Activated effector memory CD4-positive, alpha-beta T cell treated with anti-CD3 and anti-CD28 coated beads, Interleukin-2, amount 50 U/mL, for 16 hours (primary cell): ENCODE measurements around the gene WBP1L.

Experiments used
- DNase-seq: peaks from one replicate; pipeline ENCODE4 v3.0.0-alpha.2; 2020

WBP1L gene

DNA sequence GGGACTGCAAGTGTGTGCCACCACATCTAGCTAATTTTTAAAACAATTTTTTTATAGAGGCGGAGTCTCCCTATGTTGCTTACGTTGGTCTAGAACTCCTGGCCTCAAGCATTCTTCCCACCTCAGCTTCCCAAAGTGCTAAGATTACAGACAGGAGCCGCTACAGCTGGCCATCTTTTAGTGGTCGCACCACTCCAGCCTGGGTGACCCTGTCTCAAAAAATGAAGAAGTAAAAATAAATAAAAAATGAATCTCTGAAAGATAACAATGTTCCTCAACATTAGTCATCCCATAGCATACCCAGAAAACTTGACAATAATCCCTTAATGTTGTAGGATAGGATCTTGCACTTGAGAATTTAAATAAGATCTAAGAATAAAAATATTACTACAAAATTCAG lies 18.2 kb downstream of the WBP1L start:
- no peak for DNase-seq

DNA sequence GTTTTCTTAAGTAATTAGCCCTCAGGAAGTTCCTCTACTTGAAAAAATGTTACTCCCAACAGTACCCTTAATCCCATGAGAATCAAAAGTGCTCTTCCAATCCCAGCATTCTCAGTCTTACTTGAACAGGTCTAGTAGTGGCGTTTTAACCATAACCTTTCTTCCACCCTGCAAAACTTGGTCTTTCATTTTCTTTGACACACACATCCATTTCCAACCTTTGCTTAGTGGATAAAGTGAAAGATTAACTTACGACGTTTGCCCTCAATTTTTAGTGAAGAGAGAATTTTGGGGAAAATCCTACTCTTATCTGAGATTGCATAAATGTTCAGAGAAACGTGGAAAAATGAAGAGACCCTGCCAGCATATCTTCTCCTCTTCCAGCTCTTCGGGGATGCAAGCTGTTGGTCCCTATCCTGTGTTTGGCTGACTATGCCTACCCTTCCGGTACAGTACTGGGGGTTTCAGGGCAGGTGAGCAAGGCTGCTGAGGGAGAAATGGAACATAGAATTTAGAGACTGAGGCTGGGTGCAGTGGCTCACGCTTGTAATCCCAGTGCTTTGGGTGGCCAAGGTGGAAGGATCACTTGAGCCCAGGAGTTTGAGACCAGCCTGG lies 18.8 kb downstream of the WBP1L start:
- no peak for DNase-seq

DNA sequence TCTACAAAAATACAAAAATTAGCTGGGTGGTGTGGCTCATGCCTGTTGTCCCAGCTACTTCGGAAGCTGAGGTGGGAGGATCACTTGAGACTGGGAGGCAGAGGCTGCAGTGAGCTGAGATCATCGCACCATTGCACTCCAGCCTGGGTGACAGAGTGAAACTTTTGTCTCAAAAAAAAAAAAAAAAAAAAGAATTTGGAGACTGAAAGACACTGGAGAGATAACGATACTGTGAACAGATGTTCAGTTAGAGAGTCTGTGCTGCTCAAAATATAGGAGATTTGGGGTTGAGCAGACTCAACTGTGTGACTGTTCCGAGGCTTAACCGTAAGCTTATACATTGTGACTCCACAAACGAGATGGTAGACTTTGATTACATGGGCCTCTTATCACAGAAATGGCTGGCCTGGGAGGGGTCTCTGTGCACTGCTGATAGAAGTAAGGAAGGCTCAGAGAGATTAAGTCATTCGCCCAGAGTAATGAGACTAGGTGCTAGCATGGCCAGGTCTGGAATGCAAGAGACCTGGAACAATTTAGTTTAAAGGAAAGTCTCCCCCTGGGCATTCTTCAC lies 19.4 kb downstream of the WBP1L start:
- no peak for DNase-seq

DNA sequence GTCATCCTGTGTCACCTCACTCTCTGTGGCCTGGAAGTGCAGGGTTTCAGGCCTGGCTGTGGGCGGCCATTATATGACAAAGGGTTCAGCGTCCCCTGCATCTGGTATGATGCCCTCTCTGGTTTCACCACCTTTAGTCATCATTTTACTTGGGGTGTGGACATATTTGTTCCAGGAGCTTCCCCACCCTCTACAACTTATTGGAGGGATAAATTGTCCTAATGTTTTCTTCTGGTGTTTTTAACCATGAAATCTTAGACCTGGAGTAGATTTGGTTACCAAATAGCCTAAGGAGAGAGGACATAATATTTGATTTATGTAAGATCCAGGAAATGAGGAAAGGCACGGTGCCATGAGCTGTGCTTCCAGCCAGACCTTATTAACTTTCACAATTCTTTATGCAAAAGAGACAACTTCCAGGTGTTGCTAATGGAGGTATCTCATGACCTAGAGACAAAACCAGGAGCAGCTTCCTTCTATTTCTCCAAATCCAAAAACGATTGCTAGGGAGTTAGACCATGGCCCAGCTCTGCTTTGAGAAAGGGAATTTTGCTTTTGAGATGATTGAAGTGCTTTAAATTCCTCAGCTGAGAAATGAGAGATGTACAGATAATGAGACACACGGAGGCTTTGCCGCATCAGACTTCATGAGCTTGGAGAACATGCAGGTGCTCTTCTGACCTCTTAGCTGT lies 20.9 kb downstream of the WBP1L start:
- no peak for DNase-seq

DNA sequence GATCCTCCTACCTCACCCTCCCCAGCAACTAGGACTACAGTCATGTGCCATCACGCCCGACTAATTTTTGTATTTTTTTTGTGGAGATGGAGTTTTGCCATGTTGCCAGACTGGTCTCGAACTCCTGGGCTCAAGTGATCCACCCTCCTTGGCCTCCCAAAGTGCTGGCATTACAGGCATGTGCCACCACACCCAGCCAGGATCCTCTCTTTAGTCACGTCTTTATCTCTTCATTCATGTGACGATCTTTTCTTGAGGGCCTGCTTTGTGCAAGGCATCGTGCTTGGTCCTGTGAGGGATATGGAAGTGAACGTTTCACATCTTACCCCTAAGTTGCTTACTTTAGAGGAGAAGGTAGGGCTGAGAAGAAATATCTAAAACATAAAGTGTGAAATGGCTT lies 21.6 kb downstream of the WBP1L start:
- no peak for DNase-seq

DNA sequence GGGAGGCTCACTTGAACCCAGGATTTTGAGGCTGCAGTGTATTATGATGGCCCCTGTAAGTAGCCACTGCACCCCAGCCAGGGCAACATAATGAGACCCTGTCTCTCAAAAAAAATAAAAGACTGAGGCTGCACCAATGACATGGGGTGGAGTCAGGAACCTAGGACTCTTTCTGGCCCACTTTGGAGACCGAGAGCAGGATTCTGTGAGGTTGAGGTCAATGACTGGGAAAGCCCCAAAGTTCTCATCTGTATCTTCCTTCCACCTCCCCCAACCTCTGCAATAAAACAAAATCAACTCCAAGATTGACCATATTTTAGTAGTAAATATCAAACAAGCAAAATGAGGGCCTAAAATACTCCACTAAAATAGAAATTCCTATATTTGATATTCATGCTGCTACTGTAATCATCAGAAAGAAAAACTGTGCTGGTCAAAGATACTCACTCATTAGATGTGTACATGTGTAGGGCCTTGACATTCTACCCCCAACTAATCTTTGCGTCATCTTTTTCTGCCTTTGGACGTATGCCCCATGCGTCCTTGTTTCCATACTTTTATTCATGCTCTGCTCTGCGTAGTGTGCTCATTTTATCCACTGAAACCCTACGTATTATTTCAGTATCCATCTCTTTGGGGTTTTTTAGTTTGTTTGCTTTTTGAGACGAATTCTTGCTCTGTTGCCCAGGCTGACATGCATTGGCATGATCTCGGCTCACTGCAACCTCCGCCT lies 23.8 kb downstream of the WBP1L start:
- DNase-seq, result no peak

DNA sequence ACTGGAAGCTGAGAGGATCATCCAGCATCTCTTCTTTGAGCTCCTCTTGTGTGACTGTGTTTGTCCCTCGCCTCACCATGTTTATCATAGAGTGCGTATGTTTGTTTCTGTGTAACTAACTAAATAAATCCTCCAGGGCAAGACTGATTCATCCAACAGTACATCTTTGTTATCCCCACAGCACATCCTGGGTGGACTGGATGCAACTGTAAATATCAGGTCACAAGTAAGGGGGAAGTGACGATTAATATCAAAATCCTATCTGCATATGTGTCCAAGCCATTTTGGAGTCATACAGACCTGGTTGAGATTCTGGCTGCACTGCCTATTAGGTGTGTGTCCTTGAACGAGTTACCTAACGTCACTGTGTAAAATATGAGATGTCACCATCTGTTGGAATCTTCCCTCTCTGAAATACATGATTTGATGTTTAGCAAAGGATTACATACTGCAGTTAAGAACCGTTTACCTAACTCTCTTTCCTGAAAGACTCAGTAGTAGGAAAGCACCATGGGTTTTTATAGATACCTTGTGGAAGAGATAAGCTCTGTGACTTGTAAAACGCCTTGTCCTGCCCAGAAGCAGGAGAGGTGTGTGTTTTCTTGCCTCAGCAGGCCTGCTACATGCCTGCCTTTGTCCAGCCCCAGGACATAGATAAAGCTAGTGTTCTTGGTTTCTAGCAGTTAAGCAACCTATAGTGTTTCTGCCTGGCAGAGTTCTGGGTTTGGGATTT lies 25.8 kb downstream of the WBP1L start:
- DNase-seq, result no peak

DNA sequence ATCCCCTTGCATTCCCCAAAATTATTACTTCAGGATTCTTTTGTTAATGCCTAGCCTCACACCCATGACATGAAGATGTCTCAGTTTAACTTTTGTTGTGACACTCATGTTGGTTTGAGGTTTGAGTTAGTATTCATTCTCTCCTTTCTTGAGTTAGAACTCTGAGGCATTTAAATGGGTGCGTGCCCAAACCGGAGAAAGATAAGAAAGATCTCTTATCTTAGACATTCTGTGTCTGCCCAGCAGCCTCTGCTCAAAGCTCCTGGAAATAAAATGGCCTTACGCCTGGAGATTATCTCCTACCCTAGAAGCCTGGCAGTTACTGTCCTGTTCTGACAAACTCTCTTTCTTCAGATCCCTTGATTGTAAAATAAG lies 26.3 kb downstream of the WBP1L start:
- no peak for DNase-seq

DNA sequence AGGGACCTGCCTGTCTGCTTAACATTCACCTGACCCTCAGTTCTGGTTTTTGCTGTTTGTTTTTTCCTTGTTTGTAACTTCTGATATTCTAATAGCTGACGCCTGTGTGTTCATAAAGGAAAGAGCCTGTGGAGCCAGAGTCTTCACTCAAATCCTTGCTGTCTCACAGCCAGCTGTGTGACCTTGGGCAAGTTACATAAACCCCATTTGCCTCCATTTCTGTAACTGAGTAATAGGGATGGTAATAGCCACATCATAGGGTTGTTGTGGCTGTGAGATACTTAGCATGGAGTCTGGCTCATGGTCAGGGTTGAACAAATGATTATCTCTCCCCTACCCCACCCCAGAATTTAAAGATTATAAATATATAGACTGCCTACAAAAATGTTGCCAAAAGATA lies 27.0 kb downstream of the WBP1L start:
- no peak for DNase-seq

DNA sequence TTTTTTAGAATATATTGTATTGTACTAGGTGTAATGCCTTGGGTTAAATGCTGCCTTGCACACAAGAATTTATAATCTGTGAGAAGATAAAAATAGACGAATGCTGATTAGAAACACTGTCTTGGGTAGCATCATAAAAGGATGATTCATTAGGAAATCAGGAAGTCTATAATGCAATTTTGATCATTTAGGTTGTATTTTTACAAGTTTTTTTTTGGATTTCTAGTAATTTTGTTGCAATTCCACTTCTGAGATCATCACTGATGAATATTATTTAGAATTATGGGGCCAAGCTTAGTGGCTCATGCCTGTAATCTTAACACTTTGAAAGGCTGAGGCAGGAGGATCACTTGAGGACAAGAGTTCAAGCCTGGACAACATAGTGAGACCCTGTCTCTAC lies 29.6 kb downstream of the WBP1L start:
- DNase-seq, result no peak

DNA sequence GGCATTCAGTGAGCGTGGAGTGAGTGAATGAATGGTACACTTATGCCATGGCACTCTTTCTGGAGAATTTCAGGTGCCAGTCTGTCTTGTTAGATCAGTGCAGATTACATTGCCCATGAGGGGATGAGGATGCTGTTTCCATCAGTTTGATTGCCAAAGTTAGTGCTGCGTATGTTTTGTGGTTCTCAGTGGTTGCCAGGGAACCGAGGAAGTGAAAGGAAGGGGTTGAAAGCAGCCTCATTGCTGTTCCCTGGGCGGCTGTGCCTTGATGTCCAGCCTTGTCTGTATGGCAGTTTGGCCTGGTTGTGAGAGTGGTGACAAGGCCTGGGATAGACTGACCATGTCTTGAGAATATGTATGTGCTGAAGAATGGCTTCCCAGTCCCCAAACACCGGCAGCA lies 30.2 kb downstream of the WBP1L start:
- DNase-seq, result no peak

DNA sequence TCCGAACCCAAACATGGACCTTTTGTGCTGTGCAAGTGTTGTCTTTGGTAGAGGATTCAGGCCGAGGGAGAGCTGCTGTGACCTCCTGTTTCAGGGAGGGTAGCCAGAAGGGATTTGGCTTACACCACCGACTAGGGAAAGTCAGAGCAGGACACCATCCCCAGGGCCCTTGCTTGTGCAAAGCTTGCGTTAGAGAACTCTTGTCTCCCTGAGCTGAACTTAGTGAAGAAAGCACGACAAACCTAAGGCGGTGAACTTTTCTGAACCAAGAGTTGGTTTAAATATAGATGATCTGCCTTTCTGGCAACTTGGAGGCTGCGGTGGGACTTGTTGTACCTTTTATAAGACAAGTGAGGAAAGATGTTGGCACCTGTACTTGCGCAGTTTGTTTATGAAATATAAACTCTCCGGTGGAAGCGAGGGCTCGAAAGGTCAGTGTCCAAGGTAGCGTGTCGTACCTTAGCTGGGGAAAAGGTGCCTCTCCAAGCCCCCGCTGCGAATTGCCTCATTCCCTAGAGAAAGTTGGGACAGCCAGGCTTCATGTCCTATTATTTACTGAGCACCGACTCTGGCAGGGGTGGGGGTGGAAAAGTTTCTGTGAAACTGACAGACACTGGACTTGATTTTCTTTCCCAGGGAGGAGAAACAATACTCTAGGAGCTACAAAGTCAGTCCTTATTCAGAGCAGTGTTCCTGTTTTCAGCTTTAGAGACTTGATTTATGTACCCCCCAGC lies 31.6 kb downstream of the WBP1L start:
- no peak for DNase-seq

DNA sequence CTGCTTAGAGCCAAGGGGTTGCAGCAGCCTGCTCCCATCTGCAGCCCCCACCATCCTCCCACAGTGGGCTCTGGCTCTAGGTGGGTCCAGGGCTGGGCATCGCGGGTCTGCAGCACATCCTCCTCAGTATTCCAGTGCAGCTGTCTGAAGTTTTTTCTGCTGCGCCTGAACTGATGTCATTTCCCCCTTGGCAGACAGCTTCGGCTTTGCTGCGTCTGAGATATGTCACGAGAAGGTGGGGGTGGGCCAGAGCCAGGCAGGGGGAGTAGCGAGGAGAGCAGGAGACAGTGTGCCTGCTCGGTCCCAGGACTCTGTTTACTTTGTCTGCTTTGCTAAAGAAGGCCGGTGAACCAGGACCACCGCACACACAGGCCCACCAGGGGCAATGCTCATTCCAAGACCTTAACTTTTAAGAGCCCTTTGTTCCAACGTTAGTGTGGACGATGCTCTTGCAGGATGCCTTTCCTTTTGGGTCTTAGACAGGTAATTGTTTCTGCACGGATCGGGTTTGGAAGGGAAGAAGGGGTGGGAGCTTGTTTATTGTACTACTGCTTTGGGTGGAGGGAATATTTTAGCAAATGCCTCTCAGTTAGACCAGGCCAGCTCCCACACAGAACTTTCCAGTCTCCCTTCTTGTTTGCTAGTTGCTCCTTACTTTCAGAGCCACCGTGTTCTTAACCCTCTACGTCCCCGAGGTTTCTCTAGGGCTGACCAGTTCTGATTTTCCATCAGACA lies 32.4 kb downstream of the WBP1L start:
- no peak for DNase-seq

DNA sequence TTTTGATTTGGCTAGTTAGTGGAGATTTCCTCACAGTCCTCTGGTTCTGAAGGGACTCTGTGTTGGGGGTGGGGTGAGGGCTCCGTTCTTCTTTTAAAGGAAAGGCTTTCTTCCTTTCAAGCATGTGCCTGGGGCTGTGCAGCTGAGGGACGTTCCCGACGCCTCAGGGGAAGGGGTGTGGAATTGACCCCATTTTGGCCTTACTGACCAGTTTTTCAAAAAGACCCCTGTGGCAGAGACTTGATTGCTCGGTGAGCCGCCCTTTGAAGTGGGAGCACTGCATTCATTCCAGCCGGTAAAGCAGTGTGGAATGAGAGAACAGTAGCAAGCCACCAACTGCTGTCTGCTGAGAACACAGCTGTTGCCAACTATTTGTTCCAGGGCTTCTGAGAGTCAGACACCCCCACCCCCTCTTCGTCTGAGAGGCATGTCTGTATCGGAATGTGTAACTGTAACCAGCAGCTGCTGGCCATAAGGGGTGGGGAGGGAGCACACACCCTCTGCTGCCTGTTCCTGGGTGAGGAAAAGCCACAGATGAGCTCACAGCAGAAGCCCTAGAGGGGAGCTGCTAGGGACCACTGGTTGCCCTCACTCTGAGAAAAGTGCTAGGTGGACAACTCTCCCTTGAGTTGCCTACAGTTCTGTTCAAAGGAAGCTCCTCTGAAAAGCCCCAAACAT lies 33.2 kb downstream of the WBP1L start:
- no peak for DNase-seq

DNA sequence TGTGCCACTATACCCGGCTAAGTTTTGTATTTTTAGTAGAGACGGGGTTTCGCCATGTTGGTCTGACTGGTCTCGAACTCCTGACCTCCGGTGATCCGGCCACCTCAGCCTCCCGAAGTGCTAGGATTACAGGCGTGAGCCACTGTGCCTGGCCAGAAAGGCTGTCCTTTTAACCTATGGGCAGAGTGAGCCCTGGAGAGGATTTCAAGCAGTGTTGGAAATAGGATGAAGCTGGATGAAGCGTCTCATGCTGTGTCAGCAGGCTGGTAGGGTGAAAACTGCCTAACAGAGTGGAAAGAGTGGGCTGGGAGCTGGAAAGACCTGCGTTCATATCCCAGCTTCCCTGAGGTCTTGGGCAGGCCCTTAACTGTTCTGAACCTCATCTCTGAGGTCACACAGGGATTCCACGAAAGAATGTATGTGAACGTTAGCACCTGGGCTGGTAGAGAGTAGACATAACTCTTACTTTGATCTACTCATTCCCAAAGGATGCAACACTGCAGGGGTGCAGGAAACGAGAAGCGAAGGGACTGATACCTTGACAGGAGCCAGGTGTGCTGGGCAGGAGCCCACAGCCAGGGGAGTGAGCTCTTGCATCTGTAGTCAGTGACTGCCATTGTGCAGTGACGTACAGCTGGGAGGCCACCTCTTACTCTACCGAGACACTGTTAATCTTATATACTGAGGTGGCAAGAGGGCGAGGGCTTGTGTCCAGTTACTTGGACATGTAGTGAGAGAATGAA lies 34.1 kb downstream of the WBP1L start:
- DNase-seq, result no peak

DNA sequence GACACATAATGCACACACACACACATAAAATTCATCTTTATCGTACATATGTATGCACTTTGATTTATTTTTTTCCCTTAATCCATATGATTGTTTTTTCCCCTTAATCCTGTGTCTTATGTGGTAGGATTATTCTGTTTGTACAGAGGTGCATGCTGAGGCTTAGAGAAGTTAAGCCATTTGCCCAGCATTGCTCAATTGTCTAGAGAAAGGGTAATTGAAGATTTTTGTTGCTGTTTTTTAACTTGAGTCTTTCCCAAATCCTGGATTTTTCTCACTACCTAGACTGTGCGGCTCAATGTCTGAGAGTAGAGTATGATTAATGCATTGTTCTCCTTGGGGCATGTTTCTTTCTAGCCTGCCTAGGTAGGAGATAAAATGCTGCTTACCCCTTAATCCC lies 35.0 kb downstream of the WBP1L start:
- DNase-seq, result no peak

DNA sequence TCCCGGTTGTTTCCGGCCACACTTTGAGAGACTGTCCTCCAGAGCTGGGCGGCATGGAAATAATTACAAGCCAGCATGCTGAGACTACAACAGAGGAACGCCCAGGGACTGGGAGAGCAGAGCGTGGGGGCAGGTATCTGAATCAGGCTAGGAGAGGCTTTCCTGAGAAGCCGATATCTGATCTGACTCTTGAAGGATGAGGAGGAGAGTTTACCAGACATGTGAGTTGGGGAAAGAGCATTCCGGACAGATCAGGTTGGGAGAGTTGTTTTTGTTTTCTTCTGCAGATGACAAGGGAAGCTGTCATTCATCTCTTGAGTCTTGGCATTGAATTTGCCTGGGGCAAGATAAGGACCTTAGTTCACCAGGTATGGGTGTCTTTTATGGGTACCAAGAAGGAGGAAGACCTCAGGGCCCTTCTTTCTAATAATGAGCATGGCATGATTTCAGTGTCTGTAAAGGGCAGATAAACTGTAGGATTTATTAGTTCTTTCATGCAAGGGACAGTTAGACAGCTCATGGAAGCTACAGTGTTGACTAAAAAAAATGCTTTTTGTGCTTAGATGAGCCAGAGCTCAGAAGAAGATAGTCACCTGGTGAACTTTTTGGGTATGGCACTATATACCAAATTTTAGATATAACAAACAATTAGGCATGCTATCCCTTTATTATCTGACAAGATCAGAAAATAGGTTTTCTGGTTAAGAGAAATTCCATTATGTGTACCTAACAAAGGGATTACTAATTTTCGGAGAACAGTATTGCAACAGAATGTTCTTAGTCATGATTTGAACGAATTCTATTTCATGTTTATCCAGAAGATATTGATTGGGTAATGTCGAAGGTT lies 36.2 kb downstream of the WBP1L start:
- DNase-seq, result no peak

DNA sequence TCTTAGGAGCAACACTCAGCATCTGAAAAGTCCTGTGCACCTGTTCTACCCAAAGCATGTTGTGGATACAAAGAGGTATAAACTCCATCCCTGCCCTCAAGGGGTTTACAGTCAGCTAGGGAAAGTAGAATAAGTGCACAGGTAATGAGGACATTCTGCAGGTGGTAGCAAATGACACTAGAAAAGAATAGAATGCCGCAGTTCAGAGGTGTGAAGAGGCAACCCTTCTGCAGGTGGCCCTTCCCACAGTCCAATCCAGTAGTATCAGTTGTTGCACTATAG lies 36.7 kb downstream of the WBP1L start:
- no peak for DNase-seq

DNA sequence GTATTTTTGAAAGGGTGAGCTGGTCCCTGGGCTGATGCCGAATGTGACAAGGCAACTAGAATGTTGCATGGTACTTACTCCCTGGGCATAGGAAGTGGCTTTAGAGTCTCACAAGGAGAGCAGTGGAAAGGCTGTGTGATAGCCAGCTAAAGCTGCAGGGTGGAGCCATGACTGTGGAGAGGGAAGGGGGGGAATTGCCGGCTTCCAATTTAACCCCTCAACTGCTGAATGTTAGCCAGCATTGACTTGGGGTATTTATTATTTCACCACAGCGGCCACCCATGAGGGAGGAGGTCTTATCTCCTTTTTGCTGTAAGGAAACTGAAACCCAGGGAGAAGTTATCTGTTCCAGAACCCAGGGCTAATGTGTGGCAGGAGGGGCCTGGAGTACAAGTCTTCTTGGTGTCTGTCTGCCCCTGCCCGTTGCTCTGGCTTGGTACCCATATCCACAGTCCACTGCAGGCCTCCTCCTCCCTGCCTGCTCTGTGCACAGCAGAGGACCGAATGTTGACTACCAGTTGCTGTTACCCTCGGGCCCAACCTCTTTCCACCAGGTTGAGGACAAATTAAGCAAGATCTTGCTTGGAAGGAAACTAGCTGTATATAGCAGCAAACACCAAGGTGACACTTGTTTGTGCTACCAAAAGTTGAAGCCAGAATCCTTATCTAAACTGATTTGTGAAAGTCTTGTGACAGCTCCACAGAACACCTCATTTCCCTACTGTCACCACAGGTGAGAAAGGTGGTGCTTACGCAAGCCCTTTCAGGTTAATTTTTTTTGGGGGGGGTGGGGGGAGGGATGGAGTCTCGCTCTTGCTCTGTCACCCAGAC lies 37.6 kb downstream of the WBP1L start:
- DNase-seq, result no peak
